Inflammatory macrophage treated with lipopolysaccharide for 4 hours (primary cell): ENCODE data around the gene TUFT1.

ENCODE experiments used
- DNase-seq: peaks from one replicate; pipeline ENCODE4 v3.0.0-alpha.2; 2020

The TUFT1 gene

DNA sequence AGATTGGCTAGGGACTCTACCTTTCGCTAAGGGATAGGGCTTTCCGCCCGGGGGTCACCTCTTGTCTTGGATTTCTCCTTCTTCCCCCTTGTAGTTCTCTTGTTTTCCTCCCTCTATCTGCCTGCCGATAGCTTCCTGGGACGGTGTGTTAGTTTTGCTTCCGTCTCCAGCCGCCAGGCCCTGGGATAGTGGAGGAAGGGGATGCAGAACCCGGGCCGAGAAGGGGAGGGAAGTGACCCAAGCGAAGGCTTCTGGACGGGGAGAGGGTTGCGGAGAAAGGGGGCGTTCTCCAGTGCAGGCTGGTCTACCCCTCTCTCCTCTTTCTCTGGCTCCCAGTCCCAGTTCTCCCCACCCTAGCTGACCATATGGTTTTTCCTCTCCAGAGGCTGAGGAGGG lies 871 bp downstream of the TUFT1 start:
- DNase-seq, result peak; percentile 7

GRCh38 chr1:151541752-151542151 lies 1.6 kb downstream of the TUFT1 start:
- no peak for DNase-seq

- no peak for DNase-seq
Measured at GRCh38 chr1:151542710-151543129, 2.6 kb downstream of the TUFT1 start.

- no peak for DNase-seq
Measured at GRCh38 chr1:151545542-151545941, 5.4 kb downstream of the TUFT1 start.

GRCh38 chr1:151546011-151546925 lies 6.2 kb downstream of the TUFT1 start:
- no peak for DNase-seq

- peak; percentile 19 for DNase-seq
Measured at GRCh38 chr1:151547119-151547899, 7.2 kb downstream of the TUFT1 start.

DNA sequence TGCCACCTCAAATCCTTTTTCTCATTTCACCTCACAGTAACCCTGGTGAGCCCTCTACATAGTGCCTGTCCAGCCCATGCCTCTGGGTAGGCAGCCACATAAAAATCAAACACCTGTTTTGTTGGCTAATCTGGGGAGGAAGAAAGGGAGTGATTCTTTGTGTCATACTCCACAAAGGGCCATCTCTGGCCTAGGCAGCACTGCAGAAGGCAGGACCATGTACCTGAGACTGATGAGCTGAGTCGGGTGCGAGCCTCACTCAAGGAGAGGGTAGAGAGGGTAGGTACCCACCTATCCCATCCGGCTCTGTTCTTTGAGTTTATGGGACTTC lies 7.8 kb downstream of the TUFT1 start:
- no peak for DNase-seq

GRCh38 chr1:151549199-151549598 lies 9.1 kb downstream of the TUFT1 start:
- no peak for DNase-seq

GRCh38 chr1:151553659-151554058 lies 13.6 kb downstream of the TUFT1 start:
- DNase-seq, result no peak

GRCh38 chr1:151556052-151556451 lies 15.9 kb downstream of the TUFT1 start:
- DNase-seq, result no peak

GRCh38 chr1:151562661-151563060 lies 22.6 kb downstream of the TUFT1 start:
- DNase-seq, result no peak

DNA sequence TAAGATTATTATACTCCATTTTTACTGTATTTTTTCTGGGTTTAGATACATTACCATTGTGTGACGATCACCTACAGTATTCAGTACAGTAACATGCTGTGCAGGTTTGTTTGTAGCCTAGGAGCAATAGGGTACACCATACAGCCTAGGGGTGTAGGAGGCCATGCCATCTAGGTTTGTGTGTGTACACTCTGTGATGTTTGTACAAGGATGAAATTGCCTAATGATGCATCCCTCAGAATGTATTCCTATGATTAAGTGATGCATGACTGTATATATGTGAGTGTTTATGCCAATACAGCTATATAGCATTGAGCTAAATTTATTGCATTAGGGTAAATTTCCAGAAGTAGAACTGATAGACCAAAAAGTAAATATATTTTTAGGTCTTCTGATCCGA lies 23.3 kb downstream of the TUFT1 start:
- no peak for DNase-seq

GRCh38 chr1:151565502-151566189 lies 25.5 kb downstream of the TUFT1 start:
- no peak for DNase-seq

DNA sequence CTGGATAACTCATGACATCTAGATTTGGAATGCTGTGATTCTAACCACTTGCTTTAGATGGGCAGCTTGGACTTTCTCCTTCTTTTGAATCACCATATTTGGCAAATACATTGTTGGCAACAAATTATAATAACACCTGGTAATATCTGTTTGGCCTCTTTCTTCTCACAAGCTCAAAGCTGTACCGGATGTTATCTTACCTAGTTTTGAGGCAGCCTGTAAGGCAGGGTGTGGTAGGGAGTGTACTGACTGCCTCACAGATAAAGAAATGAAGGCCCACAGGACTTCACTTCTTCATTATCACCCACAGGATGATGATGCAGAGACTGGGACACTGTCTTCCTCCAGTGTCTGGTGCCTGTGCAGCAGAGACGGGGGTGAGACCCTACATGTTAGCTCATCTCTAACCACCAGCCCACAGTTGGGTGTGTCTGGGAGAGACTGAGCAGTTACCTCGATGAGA lies 28.5 kb downstream of the TUFT1 start:
- no peak for DNase-seq

GRCh38 chr1:151570819-151571218 lies 30.7 kb downstream of the TUFT1 start:
- no peak for DNase-seq

DNA sequence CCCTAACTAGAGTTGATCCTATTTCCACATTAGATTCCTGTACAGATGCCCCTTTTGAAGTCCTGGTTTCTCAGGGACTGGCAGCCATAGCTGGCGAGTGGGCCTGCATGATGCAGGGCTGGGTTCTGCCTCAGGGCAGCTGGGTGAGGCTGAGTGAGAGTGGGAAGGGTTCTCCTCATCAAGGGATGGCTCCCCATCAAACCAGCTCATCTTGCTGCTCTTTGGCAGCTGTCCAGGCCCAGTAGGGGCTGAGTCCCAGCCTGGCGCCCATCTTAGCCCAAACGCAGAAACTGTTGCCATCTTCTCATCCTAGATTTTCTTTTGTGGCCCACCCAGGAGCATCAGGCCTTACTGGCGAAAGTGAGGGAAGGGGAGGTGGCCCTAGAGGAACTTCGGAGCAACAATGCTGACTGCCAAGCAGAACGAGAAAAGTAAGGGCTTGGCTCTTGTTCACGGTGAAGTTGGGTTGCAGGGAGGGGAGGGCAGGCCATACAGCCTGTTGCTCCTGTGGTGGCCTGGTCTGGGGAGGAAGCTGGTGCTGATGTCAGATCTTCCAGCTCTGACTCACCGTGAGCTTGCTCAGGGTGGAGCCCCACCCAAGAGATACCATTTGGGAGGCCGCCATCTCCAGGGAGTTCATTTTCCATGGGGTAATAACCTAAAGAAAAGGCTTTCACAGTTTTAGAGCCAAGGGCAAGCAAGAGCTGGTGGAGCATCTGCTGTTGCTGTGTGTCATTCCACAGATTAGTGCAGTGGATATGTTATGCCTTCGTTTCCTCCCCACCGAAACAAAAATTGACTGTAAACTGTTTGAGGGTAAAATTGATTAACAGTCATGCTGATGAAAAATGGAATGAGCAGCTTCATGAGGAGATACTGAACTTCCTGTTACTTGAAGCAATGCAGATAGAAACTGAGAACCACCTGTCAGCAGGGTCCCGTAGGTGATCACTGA lies 34.7 kb downstream of the TUFT1 start:
- DNase-seq, result peak; percentile 69

DNA sequence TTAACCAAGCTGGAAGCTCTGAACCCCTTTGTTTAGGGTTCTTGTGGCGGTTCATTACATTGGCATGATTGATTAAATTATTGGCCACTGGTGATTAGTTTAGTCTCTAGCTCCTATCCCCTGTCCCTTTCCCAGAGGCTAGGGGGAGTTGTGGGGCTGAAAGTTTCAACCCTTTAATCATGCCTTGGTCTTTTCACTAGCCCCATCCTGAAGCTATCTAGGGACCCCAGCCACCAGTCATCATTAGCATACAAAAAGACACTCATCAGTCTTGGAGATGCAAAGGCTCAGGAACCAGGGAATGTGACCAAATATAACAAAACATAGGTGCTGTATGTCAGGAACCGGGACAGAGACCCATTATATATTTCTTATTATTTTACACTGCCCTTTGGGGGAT lies 37.1 kb downstream of the TUFT1 start:
- DNase-seq, result no peak

DNA sequence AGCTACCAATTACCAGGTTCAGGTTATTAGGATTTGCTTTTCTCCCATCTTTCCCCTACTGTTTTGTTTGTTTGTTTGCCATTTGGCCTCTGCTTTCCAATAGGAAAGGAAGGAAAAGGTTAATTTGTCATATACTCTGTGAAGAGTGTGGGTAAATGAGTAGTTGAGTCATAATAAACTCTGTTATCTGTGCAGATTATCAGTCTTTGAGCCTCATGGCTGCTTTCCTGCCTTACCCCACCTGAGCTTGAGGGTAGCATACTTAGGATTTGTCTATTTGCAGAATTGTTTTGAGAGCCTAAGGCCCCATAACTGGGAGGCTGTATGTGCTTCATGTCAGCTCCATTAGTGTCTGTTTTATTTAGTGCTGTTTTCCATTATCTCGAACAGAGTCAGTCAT lies 38.8 kb downstream of the TUFT1 start:
- no peak for DNase-seq

GRCh38 chr1:151579436-151580225 lies 39.5 kb downstream of the TUFT1 start:
- DNase-seq, result no peak

GRCh38 chr1:151581451-151581850 lies 41.3 kb downstream of the TUFT1 start:
- DNase-seq, result no peak

DNA sequence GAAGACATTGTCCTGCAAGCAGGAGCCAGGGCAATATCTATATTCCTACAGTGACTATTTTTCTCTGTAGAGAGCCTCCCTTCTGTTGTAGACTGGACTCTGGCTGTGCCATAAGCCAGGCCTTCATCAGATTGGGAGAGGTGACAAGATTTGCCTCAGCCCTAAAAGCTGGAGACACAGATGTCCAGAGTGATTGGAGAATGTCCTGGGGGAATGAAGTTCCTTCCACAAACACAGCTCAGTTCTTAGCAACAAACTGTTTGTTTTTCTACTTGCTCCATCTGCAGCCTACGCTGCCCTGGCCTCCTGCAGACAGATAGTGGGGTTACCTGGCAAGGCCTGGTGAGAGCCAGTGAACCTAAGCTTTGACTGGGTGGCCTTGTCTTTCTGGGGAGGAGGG lies 41.8 kb downstream of the TUFT1 start:
- DNase-seq, result no peak
